GM11168 (cell line): ENCODE data around the gene SHKBP1.

Experiments used
- in situ Hi-C: fragments of 300-500 bp; cut with MboI; formaldehyde crosslinking; loops from one replicate; pipeline ENCODE4 v1.12.0; 2022; ENCODE audit warnings: low sequenced_read_pairs; ENCODE audit not compliant: unreplicated experiment

Gene SHKBP1

GRCh38 chr19:40626918-40627317 is 50.2 kb downstream of the SHKBP1 start:
- in situ Hi-C loops, result no loop called here

GRCh38 chr19:40627486-40628279 is 51.0 kb downstream of the SHKBP1 start:
- in situ Hi-C loops, result no loop called here

GRCh38 chr19:40629346-40629745 is 52.7 kb downstream of the SHKBP1 start:
- in situ Hi-C loops, result no loop called here

GRCh38 chr19:40630571-40631160 is 54.0 kb downstream of the SHKBP1 start:
- in situ Hi-C loops, result no loop called here

- in situ Hi-C loops, result no loop called here
Observed at GRCh38 chr19:40632311-40633036, 55.8 kb downstream of the SHKBP1 start.

- in situ Hi-C loops, result no loop called here
Observed at GRCh38 chr19:40633207-40633606, 56.5 kb downstream of the SHKBP1 start.

GRCh38 chr19:40638327-40638726 is 61.7 kb downstream of the SHKBP1 start:
- in situ Hi-C loops, result no loop called here

- in situ Hi-C loops, result no loop called here
Observed at GRCh38 chr19:40639638-40639982, 62.9 kb downstream of the SHKBP1 start.

GRCh38 chr19:40640744-40641143 is 64.1 kb downstream of the SHKBP1 start:
- in situ Hi-C loops, result no loop called here
